ENCODE measurements around the gene SPSB3. TPM values are rescaled to one million over a fixed set of nuclear protein-coding genes. Genes with fewer than 3 reads are reported as not detected.

The SPSB3 gene
- total and polyA plus RNA-seq, 9 of the 15 experiments (the other 6 are each of a cell fraction or from before 2014, with no cell fraction given) = 0.39 to 37.4 (median 7.1) TPM

- TF ChIP-seq HINFP (tag; conservative IDR thresholded peaks at IDR 0.05; ENCODE audit: low read depth) (no peak), TFAM (CRISPR knock-in tag; conservative IDR thresholded peaks at IDR 0.05) (no peak), THRB (CRISPR knock-in tag; conservative IDR thresholded peaks at IDR 0.05) (no peak), U2AF2 (optimal IDR thresholded peaks at IDR 0.05; ENCODE audit: low read depth, low read length) (no peak), FOXO4 (CRISPR knock-in tag; IDR thresholded peaks at IDR 0.05) (no peak), SNAPC5 (CRISPR knock-in tag; IDR thresholded peaks at IDR 0.05) (no peak), ZNF449 (CRISPR knock-in tag; IDR thresholded peaks at IDR 0.05) (no peak), HDAC2 (IDR thresholded peaks at IDR 0.05) (no peak), PHTF2 (CRISPR knock-in tag; IDR thresholded peaks at IDR 0.05) (no peak), HNRNPK (IDR thresholded peaks at IDR 0.05; ENCODE audit: low read depth, low read length, poor library complexity, severe bottlenecking) (no peak), FOXA3 (CRISPR knock-in tag; conservative IDR thresholded peaks at IDR 0.05 in 1 of 2, IDR thresholded peaks at IDR 0.05 in 1 of 2) (no peak), MEF2A (IDR thresholded peaks at IDR 0.05; ENCODE audit: control insufficient read depth, low read depth, low read length) (no peak)
Observed at GRCh38 chr16:1778200-1779179, 3.9 kb downstream of the SPSB3 start (continued).

Measured in K562 (cell line).